Anterior cingulate cortex (tissue), 58 donors: ENCODE results near the gene ZFYVE21.
"Not testable (repeated sequence)": the region's sequence is repeated elsewhere in the genome, so short reads cannot be mapped to it uniquely, and the experiment has no call there.

Experiments
- DNase-seq, 58 donors: peaks; one replicate each; lab custom pipeline; 2025; lab: John Stamatoyannopoulos, UW

Gene ZFYVE21

DNA sequence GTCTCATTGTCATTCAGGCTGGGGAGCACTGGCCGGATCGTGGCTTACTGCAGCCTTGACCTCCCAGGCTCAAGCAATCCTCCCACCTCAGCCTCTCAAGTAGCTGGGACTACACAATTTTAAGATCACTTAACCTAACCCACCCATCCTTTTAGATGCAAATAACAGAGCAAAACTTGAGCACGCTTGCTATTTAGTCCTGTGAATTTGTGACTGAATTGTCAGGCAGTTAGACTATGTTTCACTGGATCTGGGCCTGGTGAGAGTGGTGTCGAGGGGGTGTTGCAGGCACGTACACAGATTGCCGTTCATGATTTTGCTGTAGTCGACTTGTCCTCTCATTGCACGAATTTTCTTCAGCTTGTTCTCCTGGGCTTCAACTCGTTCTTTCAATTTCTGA, 38.2 kb downstream of the ZFYVE21 start:
- no peak for DNase-seq

DNA sequence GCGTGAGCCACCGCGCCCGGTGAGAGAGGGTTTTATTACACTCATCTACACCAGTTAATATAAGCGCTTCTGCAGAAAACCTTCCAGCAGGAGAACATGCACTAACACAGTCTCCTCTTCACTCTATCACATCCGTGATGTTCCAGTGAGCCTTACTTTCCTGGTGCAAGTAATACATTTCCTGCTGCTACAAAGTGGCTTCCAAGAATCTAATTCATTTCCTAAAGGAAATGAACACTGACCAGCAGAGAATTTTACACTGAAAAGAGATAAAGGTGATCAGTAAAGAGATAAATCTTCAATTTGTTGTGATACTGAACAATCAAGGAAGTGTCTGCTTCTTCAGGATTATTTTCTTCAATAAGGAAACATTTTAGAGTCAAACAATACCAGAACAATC, 39.5 kb downstream of the ZFYVE21 start:
- DNase-seq, result no peak

DNA sequence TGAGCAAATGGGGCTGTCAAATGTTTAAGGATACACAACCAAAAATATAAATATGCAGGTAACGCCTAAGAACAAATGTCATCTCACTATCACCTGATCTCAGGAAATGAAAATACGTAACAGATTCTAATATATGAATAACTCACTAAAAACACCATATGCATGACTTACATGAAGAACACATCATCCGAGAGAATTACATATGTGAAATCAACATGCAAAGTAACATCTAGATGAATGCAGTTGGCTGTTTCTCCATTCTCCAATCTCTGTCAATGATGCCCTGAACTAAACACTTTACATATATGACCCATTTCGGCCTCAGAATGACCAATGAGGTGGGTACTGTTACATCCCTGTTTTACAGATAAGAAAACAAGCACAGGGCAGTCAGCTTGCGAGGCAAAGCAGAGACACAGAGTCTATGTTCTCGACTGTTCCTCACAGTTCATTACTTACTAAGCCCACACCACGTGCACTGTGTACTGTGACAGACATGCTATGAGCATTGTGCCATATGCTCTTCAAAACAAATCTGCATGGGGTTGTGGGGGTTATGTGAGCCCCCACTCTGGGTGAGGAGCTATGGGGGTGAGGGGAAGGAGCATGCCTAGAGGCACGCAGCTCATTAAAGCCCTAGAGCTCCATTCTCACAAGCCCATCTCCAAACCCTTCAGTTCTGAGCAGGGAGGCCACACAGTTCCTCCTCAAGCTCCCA, 42.6 kb downstream of the ZFYVE21 start:
- no peak for DNase-seq

DNA sequence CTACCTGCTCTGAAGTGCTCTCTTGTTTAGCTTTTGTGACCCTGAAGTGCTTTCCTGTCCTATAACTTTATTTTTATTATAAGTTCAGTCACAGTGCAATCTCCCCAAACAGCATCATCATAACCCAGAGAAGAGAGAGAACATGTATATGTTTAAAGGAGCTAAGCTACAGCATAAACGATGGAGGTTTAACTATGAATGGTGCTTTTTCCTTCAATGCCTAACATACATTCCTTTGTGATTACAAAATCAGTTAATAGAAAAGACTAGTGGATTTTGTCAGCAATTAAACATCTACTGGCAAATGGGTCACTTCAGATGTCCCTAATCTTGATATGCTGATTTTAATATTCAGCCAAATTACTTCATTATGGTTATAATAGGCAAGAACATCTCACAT, 46.4 kb downstream of the ZFYVE21 start:
- no peak for DNase-seq

DNA sequence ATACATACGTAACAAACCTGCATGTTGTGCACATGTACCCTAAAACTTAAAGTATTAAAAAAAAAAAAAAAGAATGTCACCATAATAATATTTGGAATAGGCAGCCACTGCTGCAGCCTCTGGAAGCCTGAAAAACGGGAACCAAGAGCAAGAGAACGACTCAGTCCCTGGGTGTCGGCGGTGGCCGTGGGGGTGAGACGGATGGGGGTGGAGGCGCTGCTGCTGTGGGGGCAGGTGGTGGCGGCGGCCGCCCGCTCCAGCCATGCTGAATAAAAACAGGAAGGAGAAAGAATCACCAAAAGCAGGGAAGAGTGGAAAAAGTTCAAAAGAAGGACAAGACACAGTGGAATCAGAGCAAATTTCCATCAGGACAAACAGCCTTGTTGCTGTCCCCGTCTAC, 46.9 kb downstream of the ZFYVE21 start:
- DNase-seq, result no peak

DNA sequence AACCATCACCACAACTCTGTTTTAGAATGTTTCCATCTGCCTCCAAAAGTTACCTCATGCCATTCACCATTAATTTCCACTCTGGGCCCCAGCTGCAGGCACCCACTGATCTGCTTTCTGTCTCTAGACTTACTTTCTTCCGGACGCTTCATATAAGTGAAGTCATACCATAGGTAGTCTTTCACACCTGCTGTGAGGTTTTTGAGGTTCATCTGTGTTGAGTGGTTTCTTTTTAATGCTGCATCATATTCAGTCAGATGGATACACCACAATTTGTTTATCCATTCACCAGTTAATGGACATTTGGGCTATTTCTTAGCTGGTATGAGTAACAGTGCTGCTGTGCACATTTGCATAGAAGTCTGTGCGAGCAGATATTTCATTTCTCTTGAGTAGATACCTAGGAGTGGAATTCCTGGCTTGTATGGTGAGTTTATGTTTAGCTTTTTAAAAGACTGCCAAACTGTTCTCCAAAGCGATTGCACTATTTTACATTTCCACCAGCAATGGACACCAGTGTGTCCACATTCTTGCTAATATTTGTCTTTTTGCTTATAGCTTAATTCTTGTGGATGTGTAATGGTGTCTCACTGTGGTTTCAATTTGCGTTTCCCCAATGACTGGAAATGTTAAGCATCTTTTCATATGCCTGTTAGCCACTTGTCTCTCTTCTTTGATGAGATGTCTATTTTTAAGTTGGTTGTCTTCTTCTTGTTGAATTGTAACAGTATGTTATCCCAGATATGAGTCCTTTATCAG, 48.3 kb downstream of the ZFYVE21 start:
- DNase-seq, result no peak

DNA sequence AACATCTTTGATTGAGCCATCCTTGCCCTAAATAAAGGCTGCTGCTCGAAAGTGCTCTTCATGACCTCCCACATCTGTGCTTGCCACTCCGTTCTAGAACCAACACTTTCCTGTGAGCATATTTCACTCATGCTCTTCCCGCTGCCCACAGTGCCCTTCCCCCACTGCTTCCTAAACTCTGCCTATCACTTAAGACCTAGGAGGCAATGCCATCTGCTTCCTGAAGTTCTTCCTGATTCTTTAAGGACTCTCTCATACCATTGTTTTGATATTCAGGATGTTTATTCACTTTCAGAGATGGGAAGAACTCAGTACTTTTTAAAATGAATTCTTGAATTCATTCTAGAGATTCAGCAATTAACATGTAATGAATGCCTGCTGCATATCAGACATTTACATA, 49.9 kb downstream of the ZFYVE21 start:
- DNase-seq, result no peak

DNA sequence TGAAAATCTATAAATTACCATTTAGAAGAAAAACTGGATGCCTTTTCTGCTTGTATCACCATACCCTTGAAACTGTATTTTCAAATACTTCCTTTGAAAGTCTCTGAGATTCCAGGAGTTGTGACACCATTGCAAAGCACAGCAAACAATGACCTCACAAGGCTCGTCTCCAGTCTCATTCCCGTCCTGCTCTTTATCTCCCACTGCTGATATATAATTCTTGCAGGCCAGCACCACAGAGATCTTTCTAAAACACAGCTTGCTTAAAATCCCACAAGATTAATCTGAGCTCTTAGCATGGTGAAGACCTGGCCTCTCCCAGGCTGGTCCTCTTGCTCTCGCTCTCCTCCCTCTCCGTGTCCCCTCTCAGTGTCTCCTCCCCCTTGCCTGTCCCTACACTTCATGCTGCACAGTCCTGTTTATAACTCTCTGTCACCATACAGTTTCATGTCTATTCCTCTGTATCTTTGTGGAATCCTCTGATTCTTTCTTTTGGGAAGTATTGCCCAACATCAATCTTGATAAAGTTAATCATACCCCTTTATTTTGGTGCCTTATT, 51.8 kb downstream of the ZFYVE21 start:
- no peak for DNase-seq

DNA sequence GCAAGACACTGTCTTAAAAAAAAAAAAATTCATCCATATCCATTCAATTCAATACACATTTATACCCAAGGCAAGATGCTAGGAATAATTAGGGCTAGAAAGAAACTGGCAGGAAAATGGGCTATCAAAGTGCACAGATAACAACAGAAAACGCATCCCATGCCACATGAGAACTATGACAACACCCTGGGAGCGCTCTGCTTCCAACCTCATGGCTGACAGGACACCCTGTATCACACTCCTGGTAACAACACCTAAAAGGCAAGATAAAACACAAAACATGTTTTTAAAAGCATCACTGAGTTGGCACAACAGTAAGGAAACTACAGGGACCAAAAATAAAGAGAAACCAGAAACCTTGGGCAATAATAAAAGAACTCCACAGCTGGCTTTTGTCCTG, 54.9 kb downstream of the ZFYVE21 start:
- no peak for DNase-seq

DNA sequence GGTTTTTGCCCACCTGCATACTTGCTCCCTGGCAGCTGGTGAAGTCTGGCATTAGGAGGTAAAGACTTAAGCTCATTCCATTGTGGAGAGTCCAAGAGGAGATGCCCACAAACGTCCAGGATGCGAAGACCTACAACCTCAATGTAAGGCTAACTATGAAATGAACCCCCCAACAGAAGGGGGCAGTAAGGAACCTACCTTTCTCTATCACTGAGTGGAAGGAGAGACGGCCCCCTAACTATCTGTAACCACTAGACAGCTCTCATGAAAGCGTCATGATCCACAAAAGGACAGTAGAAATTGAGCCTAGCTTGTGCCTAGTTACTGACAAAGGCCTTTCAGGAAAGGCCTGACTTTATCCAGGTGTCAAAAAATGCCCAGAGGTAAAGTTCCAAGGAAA, 55.3 kb downstream of the ZFYVE21 start:
- DNase-seq, result no peak

DNA sequence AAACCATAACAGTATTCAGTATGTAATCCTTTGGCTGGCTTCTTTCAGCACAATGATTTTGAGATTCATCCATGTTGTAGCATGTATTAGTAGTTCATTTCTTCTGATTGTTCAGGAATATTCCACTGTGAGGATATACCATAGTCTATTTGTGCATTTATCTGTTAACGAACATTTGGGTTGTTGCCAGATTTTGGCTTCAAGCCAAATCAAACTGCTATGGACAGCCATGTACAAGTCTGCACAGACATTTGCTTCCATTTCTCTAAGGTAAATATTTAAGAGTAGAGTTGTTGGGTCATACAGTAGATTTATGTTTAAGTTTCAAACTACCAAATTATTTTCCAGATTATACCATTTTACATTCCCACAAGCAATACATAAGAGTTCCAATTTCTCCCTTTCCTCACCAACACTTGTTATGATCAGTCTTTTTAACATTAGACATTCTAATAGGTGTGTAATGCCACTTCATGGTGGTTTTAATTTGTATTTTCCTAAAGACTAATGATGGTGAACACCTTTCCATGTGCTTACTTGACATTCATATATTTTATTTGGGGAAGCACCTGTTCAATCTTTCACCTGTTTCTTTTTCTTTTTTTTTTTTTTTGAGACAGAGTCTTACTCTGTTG, 56.6 kb downstream of the ZFYVE21 start:
- DNase-seq, result no peak

DNA sequence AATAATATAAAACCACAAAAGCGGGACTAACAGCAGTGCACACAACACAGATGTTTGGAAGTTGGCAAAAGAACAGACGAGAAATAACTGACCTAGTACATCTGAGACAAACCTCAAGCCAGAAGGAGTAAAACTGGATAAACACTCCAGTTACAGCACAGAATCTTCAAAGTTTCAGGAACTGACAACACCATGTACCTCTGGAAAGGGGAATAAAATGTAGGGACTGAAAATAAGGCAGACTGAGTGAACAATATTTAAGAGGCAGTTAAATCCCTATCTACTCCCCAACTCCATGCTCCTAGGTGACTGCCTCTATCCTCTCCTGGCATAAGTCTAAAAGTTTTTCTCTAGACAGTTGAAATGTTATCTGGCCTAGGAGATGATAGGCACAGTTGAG, 57.9 kb downstream of the ZFYVE21 start:
- no peak for DNase-seq

DNA sequence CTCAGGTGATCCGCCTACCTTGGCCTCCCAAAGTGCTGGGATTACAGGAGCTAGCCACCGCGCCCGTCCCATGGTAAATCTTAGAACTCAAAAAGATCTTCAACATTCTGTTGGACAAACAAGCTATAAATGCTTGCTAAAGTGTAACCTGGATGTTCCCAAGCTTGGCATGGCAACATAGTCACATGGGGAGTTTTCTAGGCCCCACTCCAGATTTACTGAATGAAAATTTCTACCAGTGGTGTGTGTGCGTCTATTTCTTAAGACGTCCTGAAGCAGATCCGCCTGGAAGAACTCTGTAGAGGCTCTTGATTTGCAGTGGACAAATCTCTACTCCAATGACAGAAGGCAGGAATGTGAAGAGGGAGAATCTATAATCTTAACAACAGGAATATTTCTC, 59.9 kb downstream of the ZFYVE21 start:
- peak in 14 of 58 donors; percentile 4 to 40 (median 12) for DNase-seq

DNA sequence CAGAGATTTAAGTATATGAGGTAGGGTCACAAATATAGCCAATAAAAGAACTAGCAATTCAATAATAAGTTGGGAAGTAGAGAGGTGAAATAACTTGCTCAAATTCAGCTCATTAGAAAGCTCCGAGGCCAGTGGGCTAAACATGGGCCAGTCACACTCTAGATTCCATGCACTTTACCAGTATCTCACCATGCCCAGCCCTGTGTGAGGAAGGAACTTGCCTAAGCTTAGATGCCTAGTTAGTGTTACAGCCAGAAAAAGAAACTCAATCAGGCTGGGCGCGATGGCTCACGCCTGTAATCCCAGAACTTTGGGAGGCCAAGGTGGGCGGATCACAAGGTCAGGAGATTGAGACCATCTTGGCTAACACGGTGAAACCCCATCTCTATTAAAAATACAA, 60.7 kb downstream of the ZFYVE21 start:
- DNase-seq, result not testable (repeated sequence)

DNA sequence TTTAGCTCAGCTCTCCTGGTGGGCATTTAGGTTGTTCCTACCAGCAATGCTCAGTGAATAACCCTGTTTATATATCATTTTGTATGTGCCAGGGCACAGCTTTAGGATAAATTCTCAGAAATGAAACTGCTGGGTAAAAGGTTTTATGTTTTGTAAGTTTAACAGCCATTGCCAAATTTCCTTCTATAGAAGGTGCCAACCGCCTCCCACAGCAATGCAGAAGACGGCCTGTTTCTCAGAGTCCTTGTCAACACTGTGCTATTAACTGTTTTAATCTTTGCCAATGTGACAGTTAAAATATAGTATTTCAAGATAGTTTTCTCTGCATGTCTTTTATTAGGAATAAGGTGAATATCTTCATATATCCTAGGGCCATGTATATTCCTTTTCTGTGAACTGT, 66.8 kb downstream of the ZFYVE21 start:
- DNase-seq, result peak in 7 of 58 donors; percentile 5 to 43 (median 10)
